Smooth muscle cell (in vitro differentiated cells): Measurements from ENCODE around the gene TSPAN15. TPM values are rescaled to one million over a fixed set of nuclear protein-coding genes. Genes with fewer than 3 reads are reported as not detected.
A peak's percentile ranks its signal among the peaks of the same experiment; 100 is the strongest.

Experiments used
- DNase-seq: peaks from one replicate; lab custom pipeline; 2025; ENCODE audit not compliant: unreplicated experiment; lab: John Stamatoyannopoulos, UW
- H2AFZ ChIP-seq: fragments of 200-600 bp; sonication (generic); 2 replicates; pipeline ENCODE4 v1.6.0; 2016; ENCODE audit warnings: antibody characterized with exemption, low read depth, mild to moderate bottlenecking
- H3F3A ChIP-seq: fragments of 200-600 bp; sonication (generic); 2 replicates; pipeline ENCODE4 v1.6.0; 2017; ENCODE audit warnings: antibody characterized with exemption, low read depth
- H3K27ac ChIP-seq: fragments of 200-600 bp; sonication (generic); 2 replicates; pipeline ENCODE4 v1.5.1; 2016; ENCODE audit warnings: low read depth, mild to moderate bottlenecking
- H3K27me3 ChIP-seq: fragments of 200-600 bp; sonication (generic); 2 replicates; pipeline ENCODE4 v1.6.1; 2016; ENCODE audit warnings: low read depth, mild to moderate bottlenecking
- H3K36me3 ChIP-seq: fragments of 200-600 bp; sonication (generic); 2 replicates; pipeline ENCODE4 v1.5.1; 2016; ENCODE audit warnings: low read depth
- H3K4me1 ChIP-seq: fragments of 200-600 bp; sonication (generic); 2 replicates; pipeline ENCODE4 v1.5.1; 2016; ENCODE audit warnings: low read depth
- H3K4me2 ChIP-seq: fragments of 200-600 bp; sonication (generic); 2 replicates; pipeline ENCODE4 v1.6.0; 2016; ENCODE audit warnings: mild to moderate bottlenecking
- H3K4me3 ChIP-seq: fragments of 200-600 bp; sonication (generic); 2 replicates; pipeline ENCODE4 v1.5.1; 2016; ENCODE audit warnings: mild to moderate bottlenecking
- H3K79me2 ChIP-seq: fragments of 200-600 bp; sonication (generic); 2 replicates; pipeline ENCODE4 v1.6.0; 2016; ENCODE audit warnings: low read depth, mild to moderate bottlenecking
- H3K9ac ChIP-seq: fragments of 200-600 bp; sonication (generic); 2 replicates; pipeline ENCODE4 v1.6.0; 2016; ENCODE audit warnings: low read depth
- H3K9me3 ChIP-seq: fragments of 200-600 bp; sonication (generic); replicated peaks from 2 replicates; pipeline ENCODE4 v1.5.1; 2016; ENCODE audit warnings: low read depth
- H4K20me1 ChIP-seq: fragments of 200-600 bp; sonication (generic); 2 replicates; pipeline ENCODE4 v1.6.0; 2016; ENCODE audit warnings: low read depth
- CTCF ChIP-seq: fragments of 200-600 bp; sonication (generic); IDR thresholded peaks from 2 replicates; pipeline ENCODE4 v1.5.1; 2017; ENCODE audit warnings: borderline replicate concordance, mild to moderate bottlenecking, antibody characterized with exemption; ENCODE audit not compliant: insufficient read depth, poor library complexity, severe bottlenecking
- WGBS: methylation state at CpG from one replicate; pipeline ENCODE4 v1.1.7; 2016; ENCODE audit warnings: low lambda C conversion rate; 5-methylcytosine and 5-hydroxymethylcytosine counted together
- polyA plus RNA-seq: library from polyadenylated mRNA; unstranded; fragments of >200 nt; fragmentation: Nextera tagmentation; extraction: Ambion mirVana; gene quantifications from 2 replicates; pipeline ENCODE4 v1.2.1, GENCODE V29; 2016
- total RNA-seq: library from RNA; depleted of rRNA; stranded (reverse); fragments of >200 nt; gene quantifications from 2 replicates; pipeline ENCODE4 v1.2.3, GENCODE V29; 2014

The TSPAN15 gene
- total and polyA plus RNA-seq, 2 experiments from 2014 or later, result 113 to 249 TPM

- no peaks in the 10 kb centered on the region for H3K36me3 ChIP-seq
- peak overlapping the region; percentile 97 for H3K27ac ChIP-seq
- WGBS, result 79% methylated on average over 8 of the region's 8 CpGs
- H3F3A ChIP-seq, result peaks cover 48% of the 10 kb centered on the region
- H3K9ac ChIP-seq, result no peak overlapping the region
- H3K4me1 ChIP-seq, result peaks cover 34% of the 10 kb centered on the region
- H3K4me2 ChIP-seq, result no peak overlapping the region
- H4K20me1 ChIP-seq, result no peaks in the 10 kb centered on the region
- no peak for TF ChIP-seq CTCF
- H2AFZ ChIP-seq, result no peak overlapping the region
- DNase-seq, result no peak
- H3K4me3 ChIP-seq, result no peak overlapping the region
- no peaks in the 10 kb centered on the region for H3K9me3 ChIP-seq
- H3K79me2 ChIP-seq, result peaks cover 36% of the 10 kb centered on the region
- no peaks in the 10 kb centered on the region for H3K27me3 ChIP-seq
Measured at GRCh38 chr10:69477968-69478597, 26.8 kb downstream of the TSPAN15 start.

- H3K9me3 ChIP-seq, result no peaks in the 10 kb centered on the region
- no peak overlapping the region for H2AFZ ChIP-seq
- WGBS, result 33% methylated on average over 7 of the region's 7 CpGs
- no peak for TF ChIP-seq CTCF
- peaks cover 38% of the 10 kb centered on the region for H3K79me2 ChIP-seq
- H4K20me1 ChIP-seq, result no peaks in the 10 kb centered on the region
- peak overlapping the region; percentile 65 for H3K9ac ChIP-seq
- H3K4me2 ChIP-seq, result peak overlapping the region; percentile 37
- H3K27me3 ChIP-seq, result no peaks in the 10 kb centered on the region
- H3K4me1 ChIP-seq, result peaks cover 21% of the 10 kb centered on the region
- no peak for DNase-seq
- peak overlapping the region; percentile 97 for H3K27ac ChIP-seq
- H3K36me3 ChIP-seq, result no peaks in the 10 kb centered on the region
- no peak overlapping the region for H3K4me3 ChIP-seq
- peaks cover 42% of the 10 kb centered on the region for H3F3A ChIP-seq
Measured at GRCh38 chr10:69479240-69480067, 28.2 kb downstream of the TSPAN15 start.

DNA sequence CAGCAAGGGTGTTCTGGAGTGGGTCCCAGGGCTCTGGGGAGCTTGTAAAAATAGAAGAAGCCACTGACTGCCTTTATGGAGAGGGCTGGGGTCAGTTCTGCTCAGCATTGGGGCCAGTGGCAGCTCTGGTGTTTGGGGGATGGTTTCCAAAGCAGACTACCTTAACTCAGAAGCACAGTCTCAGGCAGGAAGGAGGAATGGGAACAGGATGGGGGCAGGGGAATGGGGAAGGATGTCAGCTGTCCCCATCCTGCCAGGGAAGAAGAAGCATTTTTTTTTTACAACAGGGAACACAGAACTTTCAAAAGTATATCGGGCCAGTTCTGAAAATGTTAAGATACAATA is 28.8 kb downstream of the TSPAN15 start:
- Histone ChIP-seq H3K27ac (peak overlapping the region; percentile 97), H3K36me3 (no peaks in the 10 kb centered on the region), H3K27me3 (no peaks in the 10 kb centered on the region), H3F3A (peaks cover 42% of the 10 kb centered on the region), H3K4me2 (peak overlapping the region; percentile 32), H3K4me1 (peaks cover 21% of the 10 kb centered on the region), H3K4me3 (no peak overlapping the region), H4K20me1 (no peaks in the 10 kb centered on the region), H3K9ac (peak overlapping the region; percentile 65), H2AFZ (no peak overlapping the region), H3K79me2 (peaks cover 44% of the 10 kb centered on the region), H3K9me3 (no peaks in the 10 kb centered on the region)
- 67% methylated on average over 1 of the region's 1 CpG for WGBS
- DNase-seq, result no peak
- no peak for TF ChIP-seq CTCF
